WERI-Rb-1 (cell line): ENCODE results near the gene ZNF236.

ENCODE experiments used
- DNase-seq: peaks from one replicate; pipeline ENCODE4 v3.0.0-alpha.2; 2020
- H3K27ac ChIP-seq: fragments of 250-450 bp; sonication (Bioruptor Pico); 2 replicates; pipeline ENCODE4 v1.5.1; 2020; ENCODE audit warnings: mild to moderate bottlenecking, moderate library complexity
- H3K27me3 ChIP-seq: fragments of 250-450 bp; sonication (Bioruptor Pico); 2 replicates; pipeline ENCODE4 v1.5.1; 2021; ENCODE audit warnings: mild to moderate bottlenecking, low read depth, moderate library complexity; ENCODE audit not compliant: insufficient read depth, severe bottlenecking
- H3K36me3 ChIP-seq: fragments of 250-450 bp; sonication (Bioruptor Pico); 2 replicates; pipeline ENCODE4 v1.5.1; 2020; ENCODE audit warnings: mild to moderate bottlenecking, moderate library complexity
- H3K4me3 ChIP-seq: 2 replicates; pipeline ENCODE4 v1.5.1; 2011; ENCODE audit warnings: low read depth, mild to moderate bottlenecking, control low read depth, low read length
- H3K9me3 ChIP-seq: fragments of 250-450 bp; sonication (Bioruptor Pico); 2 replicates; pipeline ENCODE4 v1.5.1; 2021; ENCODE audit warnings: mild to moderate bottlenecking, moderate library complexity; ENCODE audit not compliant: severe bottlenecking
- CTCF ChIP-seq: IDR thresholded peaks from 2 replicates; pipeline ENCODE4 v1.5.1; 2011; ENCODE audit warnings: low read depth, mild to moderate bottlenecking, control low read depth, inconsistent platforms, low read length

ZNF236 gene

GRCh38 chr18:76997951-76998808 is 175.8 kb downstream of the ZNF236 start:
- no peaks in the 10 kb centered on the region for H3K36me3 ChIP-seq
- no peaks in the 10 kb centered on the region for H3K27me3 ChIP-seq
- no peak overlapping the region for H3K27ac ChIP-seq
- H3K4me3 ChIP-seq = no peak overlapping the region
- no peaks in the 10 kb centered on the region for H3K9me3 ChIP-seq
- no peak for TF ChIP-seq CTCF
- DNase-seq = no peak

GRCh38 chr18:76999077-76999476 is 176.7 kb downstream of the ZNF236 start:
- Histone ChIP-seq H3K36me3 (no peaks in the 10 kb centered on the region), H3K4me3 (no peak overlapping the region), H3K27ac (no peak overlapping the region), H3K27me3 (no peaks in the 10 kb centered on the region), H3K9me3 (no peaks in the 10 kb centered on the region)
- TF ChIP-seq CTCF = no peak
- DNase-seq = no peak

GRCh38 chr18:77000527-77000926 is 178.2 kb downstream of the ZNF236 start:
- no peaks in the 10 kb centered on the region for H3K9me3 ChIP-seq
- H3K36me3 ChIP-seq = no peaks in the 10 kb centered on the region
- H3K4me3 ChIP-seq = no peak overlapping the region
- TF ChIP-seq CTCF = peak; percentile 92
- H3K27me3 ChIP-seq = no peaks in the 10 kb centered on the region
- H3K27ac ChIP-seq = no peak overlapping the region
- no peak for DNase-seq

- Histone ChIP-seq H3K27me3 (no peaks in the 10 kb centered on the region), H3K36me3 (no peaks in the 10 kb centered on the region), H3K4me3 (no peak overlapping the region), H3K27ac (no peak overlapping the region), H3K9me3 (no peaks in the 10 kb centered on the region)
- no peak for TF ChIP-seq CTCF
- no peak for DNase-seq
Observed at GRCh38 chr18:77001041-77001440, 178.7 kb downstream of the ZNF236 start.

- H3K9me3 ChIP-seq = no peaks in the 10 kb centered on the region
- H3K27me3 ChIP-seq = no peaks in the 10 kb centered on the region
- no peak for TF ChIP-seq CTCF
- H3K27ac ChIP-seq = no peak overlapping the region
- DNase-seq = no peak
- no peak overlapping the region for H3K4me3 ChIP-seq
- no peaks in the 10 kb centered on the region for H3K36me3 ChIP-seq
Observed at GRCh38 chr18:77001979-77002378, 179.6 kb downstream of the ZNF236 start.

- TF ChIP-seq CTCF = no peak
- no peak for DNase-seq
- Histone ChIP-seq H3K27ac (no peak overlapping the region), H3K4me3 (no peak overlapping the region), H3K27me3 (no peaks in the 10 kb centered on the region), H3K9me3 (no peaks in the 10 kb centered on the region), H3K36me3 (no peaks in the 10 kb centered on the region)
Observed at GRCh38 chr18:77002496-77002895, 180.1 kb downstream of the ZNF236 start.
